ENCODE data around the gene FAM25A. TPM values are rescaled to one million over a fixed set of nuclear protein-coding genes. Genes with fewer than 3 reads are reported as not detected.

Gene FAM25A
- total RNA-seq, 1 donor from 2014 or later: not detected

- ChIA-PET POLR2A (no interaction called here), CTCF (no interaction called here)
- ATAC-seq (ENCODE audit: low read depth): no peak
- no peak overlapping the region for H3K4me3 Mint-ChIP-seq
- TF ChIP-seq CTCF (IDR thresholded peaks at IDR 0.05): no peak
- H3K27ac Mint-ChIP-seq: no peak overlapping the region
- no peaks in the 10 kb centered on the region for H3K9me3 Mint-ChIP-seq
- peaks cover 87% of the 10 kb centered on the region for H3K36me3 Mint-ChIP-seq (ENCODE audit: low read depth)
- H3K27me3 Mint-ChIP-seq: no peaks in the 10 kb centered on the region
- intact Hi-C loops (cut with micrococcal nuclease): no loop called here
- no peak for DNase-seq
- H3K4me1 Mint-ChIP-seq: no peaks in the 10 kb centered on the region
Measured at GRCh38 chr10:87068281-87068680, 48.2 kb downstream of the FAM25A start.

GRCh38 chr10:87072449-87072848, 52.4 kb downstream of the FAM25A start:
- Mint-ChIP-seq H3K4me3 (no peak overlapping the region), H3K9me3 (no peaks in the 10 kb centered on the region), H3K4me1 (peaks cover 3% of the 10 kb centered on the region), H3K36me3 (ENCODE audit: low read depth) (peaks cover 62% of the 10 kb centered on the region), H3K27me3 (no peaks in the 10 kb centered on the region), H3K27ac (no peak overlapping the region)
- no peak for TF ChIP-seq CTCF (IDR thresholded peaks at IDR 0.05)
- POLR2A ChIA-PET: no interaction called here
- ATAC-seq (ENCODE audit: low read depth) (no peak), DNase-seq (no peak)
- CTCF ChIA-PET: no interaction called here
- intact Hi-C loops (cut with micrococcal nuclease): no loop called here

Other genes with a start within 250 kb of the FAM25A start
- 0.27 and 0.29 TPM in 2 replicates for gene MMRN2, start 62.7 kb upstream of the FAM25A start, total RNA-seq
- gene SNCG, start 61.7 kb upstream of the FAM25A start, total RNA-seq: not detected in 2 replicates
- gene ADIRF, start 51.8 kb upstream of the FAM25A start, total RNA-seq: 7.9 and 9.5 TPM in 2 replicates
- 96.5 and 98.4 TPM in 2 replicates for gene GLUD1, start 74.5 kb downstream of the FAM25A start, total RNA-seq
- 29.3 and 29.6 TPM in 2 replicates for gene SHLD2, start 74.9 kb downstream of the FAM25A start, total RNA-seq
- 1.0 and 1.3 TPM in 2 replicates for gene NUTM2A, start 205.2 kb downstream of the FAM25A start, total RNA-seq